Measurements from ENCODE around the gene ELMO2.

Gene ELMO2

DNA sequence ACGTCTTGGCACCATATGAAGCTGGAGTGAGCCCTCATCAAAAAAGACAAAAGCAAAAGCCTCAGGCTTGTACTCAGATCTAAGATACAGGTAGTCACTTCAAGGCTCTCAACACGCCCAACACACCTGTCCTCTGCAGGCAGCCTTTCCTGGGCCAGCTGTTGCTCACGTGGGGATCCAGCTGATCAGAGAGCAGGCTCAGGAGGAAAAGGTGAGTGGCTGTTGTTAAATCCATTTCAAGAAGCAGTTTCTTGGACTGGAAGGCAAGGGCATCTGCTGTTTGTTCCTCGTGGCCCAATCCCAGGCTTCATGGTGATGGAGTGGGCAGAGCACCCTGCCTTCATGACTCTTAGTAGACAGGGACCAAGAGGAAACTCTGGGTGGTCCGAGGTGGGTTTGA is 39.6 kb downstream of the ELMO2 start:
- DNase-seq = no peak

DNA sequence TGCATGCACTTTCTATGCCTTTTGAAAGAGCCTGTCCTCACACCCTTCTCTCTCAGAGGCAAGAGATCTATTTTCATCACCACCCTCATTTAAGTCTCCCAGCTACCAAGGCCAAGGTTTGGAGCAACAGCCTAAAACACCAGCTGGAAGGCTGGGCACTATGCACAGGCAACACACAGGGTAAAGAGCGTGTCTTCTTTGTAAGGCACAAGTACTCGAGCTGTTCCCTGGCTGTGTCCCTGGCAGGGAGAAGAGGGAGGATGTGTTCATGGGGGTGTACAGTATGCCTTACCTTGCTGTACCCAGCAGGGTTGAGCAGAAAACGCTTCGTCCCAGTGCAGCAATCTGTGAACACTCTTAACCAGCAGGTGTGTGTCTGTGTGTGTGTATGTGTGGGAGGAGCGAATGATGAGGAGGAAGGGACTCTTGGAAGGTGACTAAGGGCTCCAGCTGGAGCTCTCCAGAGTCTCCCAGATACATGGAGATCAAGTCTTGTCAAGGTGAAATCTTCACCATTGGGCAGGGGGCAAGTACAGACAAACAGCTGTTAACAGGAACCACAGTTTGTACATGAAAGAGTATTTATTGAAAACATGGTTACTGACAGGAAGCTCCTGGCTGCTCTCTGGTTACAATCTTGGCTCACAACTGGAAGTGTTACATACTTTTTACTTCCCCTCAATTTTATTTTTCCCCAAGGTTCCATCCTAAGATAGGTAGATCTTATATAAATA is 40.8 kb downstream of the ELMO2 start:
- DNase-seq = no peak

DNA sequence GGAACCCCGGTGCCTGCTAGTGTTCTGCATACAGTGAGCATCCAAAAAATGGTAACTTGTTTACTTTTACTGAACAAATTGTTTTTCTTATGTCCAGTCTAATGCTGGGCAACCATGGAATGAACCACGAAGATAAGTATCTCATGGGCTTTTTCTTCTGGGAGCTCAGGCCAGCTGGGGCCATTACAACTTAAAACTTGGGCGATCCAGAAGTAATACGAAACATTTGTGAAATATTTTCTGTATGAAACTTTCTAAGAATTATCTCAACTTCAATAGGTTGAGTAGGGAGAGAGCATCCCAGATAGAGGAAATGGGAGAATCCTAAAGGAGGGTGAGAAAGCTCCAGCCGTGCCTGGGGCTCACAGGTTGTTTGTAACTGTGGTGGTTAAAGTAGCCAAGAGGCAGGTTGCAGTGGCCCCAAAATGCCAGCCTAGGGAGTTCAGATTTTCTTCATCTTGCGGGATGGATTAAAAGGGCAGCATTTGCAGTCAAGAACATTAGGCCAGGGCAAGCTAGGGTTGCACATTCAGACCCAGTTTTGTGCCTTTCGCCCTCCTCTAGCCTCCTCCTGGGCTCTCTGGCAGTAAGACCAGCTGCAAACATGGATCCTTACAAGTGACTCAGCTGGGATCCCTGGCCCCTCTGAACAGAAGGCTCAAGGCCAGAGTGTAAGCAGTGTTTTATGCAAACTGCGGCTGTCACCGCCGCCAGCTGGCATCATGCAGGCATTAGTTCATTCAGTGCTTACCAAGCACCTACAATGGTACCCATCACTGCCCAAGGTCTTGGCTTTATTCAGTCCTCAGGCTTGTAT is 41.5 kb downstream of the ELMO2 start:
- no peak for DNase-seq

DNA sequence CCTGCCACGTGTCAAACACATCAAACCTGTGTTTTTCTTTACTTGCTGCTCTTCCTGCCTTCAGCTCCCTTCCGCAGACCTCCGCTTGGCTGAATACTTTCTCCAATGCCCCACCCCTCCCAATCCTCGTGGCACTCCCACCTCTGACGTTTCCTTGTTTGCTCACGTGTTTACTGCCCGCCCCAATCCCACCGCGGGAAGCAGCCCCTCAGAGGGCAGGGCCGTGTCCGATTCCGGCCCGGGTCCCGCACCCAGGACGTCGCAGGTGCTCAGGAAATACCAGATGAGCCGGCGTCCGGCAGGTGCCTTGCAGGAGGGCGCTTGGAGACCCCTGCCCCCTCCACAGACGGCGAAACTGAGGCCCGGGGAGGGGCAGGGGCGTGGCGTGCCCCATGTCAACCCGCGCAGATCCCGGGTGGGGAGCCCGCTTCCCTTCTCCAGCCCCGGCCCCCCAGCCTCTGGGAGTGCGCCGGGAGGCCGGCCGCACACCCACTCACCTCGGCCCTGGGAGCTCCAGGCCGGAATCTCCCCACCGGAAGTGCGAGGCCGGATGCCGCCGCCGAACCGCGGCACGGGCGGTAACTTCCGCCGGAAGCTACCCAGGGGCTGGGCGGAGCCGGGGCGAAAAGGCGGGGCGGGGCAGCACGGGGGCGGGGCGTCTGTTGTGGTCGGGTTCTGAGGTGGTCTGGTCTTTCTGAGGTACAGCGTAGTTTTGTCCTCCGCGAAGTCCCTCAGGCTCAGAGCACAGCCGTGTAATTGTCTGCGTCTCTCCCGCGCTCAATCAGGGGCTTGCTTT is 42.3 kb downstream of the ELMO2 start:
- DNase-seq = peak; percentile 88

DNA sequence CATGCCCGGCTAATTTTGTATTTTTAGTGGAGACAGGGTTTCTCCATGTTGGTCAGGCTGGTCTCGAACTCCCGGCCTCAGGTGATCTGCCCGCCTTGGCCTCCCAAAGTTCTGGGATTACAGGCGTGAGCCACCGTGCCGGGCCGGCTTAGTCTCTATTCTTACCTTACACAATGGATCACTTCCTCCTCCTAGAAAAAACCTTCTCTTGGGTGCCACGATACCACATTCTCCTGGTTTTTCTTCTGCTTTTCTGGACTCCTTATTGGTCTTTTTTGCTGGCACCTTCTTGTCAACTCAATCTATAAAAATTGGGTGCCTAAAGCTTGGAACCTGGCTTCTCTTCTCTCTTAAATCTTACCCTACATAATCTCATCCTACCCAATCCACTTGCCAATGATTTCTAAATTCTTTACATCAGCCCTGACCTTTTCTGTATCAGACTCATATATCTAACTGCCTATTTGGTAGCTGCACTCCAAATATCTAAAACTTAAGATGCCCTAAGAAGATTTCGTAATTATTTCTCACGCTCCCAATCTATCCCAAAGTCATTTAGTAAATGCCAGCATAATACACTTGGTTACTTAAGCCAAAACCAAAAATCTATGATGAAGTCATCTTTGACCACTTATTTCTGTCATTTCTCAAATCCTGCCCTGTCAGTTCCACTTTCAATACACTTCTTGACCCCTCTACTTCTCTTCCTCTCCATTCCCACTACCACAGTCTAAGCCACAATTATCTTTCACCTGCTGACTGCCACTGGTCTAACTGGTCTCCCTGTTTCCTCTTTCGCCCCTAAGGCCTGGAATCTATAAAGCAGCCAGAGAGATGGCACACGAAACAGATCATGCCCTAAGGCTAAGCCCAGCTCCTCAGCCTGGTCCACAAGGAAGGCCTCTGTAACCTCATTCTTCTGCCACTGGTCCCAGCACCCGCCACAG is 43.2 kb downstream of the ELMO2 start:
- DNase-seq = no peak

DNA sequence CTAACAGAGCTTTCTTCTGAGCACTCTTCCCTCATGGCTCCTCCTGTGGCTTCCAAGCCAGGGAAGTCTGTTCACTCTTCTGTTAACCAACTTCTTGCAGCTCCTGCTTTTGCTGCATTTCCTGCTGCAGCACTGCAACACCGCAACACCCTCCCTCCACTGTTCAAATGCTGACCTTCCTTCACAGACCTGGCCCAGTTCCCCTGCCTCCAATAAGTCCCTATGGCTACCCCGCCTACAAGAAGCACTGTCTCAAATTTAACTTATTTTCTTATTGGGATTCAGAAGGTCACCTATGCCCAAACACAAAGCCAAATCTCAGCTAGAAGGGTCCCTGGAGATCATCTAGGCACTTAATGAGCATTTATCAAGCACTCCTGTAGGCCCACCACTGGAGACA is 44.6 kb downstream of the ELMO2 start:
- no peak for DNase-seq

DNA sequence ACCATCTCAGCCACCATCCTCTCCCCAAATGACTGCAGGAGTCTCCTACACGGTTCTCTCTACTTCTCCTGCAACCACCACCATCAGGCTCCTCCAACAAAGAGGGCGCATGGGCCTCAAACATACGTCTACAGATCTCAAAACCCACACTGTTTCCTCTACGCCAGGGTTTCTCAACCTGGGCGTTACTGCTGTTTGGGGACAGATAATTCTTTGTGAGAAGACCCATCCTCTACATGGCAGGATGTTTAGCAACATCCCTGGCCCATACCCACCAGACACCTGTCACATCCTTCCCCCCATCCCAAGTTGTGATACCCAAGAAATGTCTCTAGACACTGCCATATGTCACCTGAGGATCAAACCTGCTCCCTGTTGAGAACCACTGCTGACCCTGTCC is 45.0 kb downstream of the ELMO2 start:
- DNase-seq = no peak

DNA sequence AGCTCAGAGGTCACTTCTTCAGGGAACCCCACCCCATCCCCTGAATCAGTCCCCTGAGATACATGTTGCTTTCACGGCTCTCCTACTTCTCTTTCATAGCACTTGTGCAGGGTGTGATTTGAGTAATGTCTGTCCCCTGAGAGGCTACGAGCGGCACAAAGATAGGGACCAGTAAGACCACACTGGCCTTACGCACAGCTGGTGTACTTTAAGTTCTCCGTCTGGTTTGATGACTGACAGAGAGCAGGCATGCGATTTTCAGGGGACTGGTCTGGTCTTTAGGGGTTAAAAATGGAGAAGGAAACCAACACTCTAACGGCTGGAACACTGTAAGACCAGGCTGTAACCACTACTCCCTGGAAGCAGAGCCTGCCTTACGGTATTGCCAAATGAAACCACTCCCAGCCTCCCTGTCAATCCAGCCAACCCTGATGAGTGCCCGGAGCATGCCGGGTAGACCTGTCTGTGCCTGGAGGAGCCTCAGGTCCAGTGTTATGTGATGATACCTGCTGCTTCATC is 47.1 kb downstream of the ELMO2 start:
- DNase-seq = no peak

DNA sequence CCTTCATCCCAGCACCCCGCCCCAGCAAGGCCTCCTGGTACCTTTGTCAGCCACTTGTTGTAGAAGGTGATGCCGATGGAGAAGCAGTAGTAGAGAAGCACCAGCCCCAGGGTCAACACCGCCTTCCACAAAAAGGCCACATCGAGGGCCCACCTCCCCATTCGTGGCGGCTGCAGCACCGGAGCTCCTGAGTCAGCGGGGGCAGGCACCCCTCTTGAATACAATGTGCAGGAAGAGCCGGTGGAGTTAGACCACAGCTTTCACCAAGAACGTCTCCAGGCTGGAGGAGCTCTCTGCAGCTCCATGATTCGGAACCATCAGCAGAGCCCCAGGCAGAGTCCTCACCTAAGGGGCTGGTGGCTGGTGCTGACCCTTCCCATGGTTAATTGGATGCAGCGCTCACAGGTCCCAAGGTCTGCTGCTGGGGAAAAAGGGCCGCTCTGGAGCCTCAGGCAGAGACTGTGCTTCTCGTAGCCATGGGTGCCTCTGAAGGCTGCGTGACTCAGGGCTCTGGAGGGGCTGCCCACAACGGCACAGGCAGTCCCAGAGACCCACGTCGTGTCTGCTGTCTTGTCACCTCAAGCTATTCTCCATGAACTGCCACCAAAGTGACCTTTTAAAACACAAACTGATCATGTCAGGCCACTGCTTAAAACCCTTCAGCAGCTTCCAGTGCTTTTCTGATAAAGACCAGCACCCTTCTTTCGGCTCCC is 47.9 kb downstream of the ELMO2 start:
- DNase-seq = no peak

DNA sequence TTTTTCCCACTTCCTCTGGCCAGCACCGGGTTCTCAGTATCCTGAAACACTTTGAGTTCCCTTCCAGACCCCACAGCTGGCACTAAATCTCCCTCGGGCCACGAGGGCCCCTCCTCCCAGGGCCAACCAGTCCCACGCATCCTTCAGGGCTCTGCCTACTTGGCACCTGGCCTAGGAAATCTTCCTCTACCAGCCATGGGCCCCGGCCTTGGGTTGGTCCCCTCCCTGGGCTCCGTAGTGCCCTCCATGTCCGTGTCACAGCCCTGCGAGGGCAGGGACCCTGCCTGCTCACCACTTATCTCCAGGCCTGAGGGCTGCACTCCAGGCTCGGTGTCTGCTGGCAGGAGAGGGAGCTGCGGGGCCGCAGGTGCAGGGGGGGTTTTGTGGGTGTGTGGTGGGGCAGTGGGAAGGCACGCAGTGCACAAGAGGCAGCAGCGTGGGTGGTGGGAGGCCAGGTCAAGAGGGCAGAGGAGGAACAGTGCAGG is 49.3 kb downstream of the ELMO2 start:
- no peak for DNase-seq

DNA sequence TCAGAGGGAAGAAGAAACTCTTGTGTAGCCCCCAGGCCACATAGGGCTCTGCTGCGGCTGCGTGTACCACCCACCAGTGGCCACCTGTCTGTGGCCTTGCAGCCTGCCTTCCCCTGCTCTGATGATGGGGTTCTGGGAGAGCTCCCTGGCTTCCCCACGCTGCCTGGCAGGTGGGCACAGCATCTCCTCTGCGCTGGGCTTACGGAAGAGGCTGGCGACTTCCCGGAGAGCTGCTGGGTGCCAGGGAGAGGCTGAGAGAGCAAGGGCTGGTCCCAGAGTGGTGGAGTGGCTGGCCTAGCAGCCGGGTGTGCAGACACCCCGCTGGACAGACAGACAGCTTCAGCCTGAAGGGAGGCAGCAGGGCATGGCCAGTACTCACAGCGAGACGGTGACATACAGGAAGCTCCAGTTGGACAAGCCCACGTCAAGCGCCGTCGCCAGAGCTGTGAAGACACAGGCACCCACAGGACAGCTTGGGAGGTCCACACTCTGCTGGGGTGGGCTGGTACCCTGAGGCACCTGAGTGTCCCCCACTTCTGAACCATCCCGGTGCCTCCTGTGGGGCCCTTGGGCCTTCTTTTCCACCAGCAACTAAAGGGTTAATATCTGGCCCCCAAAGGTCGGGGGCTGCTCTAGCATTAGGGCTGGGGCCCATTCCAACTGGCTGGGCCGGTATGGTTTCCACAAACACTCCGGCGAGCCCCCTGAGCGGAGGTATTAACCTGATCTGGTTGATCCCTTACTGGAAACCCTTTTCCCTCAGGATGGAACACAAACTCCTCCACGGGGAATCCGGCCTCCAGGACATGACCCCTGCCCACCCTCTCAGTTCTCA is 50.0 kb downstream of the ELMO2 start:
- DNase-seq = no peak

DNA sequence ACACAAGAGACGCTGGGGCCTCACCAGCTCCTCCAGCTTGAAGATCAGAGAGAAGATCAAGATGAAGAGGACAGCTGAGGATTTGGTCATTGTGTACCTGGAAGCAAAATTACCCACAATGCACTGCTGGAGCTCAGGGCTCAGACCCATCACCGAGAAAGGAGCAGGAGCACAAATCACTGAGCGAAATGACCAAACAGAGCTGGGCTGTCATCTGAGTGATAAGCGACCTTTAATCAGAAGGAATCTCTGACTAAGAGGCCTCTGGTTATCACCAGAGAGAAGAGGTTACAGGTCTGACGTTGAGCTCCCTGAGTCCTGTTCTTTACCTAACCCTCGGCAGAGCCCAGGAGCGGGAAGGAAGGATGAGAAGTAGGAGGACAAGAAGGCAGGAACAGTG is 50.6 kb downstream of the ELMO2 start:
- DNase-seq = no peak

DNA sequence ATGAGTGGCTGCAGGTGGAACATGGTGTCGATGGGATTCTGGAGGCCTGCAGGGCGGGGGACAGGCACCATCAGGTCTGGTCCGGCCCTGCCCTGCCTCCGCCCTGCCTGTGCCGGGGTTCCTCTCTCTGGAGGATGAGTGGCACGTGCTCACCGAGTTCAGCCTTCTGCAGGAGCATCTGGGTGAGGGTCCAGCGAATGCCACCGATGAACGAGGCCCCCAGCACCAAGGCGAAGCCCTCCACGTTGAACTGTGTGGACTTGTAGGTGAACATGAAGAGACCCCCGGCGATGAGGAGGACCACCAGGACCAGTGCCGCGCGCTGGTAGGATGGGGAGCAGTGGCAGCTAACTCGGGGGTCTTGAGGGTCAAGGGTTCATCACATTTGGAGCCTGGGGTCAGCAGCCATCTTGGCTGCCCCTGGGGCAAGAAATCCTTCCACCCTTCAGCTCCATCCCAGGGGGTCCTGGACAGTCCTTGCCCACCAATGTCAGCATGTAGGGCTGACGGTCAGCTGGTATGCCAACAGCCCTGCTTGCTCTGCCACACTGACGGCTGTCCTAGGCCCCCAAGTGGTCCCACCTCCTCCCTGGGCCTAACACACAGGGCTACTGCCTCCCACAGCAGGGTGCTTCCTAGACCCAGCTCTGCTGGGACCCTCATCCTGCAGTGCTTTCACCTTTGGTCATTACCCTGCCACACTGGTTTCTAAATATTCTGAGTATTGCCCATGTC is 51.3 kb downstream of the ELMO2 start:
- no peak for DNase-seq

DNA sequence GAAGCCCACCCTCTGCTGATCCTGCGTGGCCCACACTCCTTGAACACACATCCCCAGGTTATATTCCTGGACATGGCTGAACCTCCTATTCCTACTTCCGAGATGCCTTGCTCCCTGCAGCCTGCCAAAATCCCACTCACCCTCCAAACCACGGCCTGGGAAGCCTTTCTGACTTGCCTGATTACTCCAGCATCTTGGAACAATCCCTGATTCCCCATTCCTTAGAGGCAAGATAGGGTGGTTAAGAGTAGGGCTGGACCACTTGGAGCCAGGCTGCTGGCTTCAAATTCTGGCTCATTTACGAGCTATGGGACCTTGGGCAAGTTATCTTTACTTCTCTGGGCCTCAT is 52.2 kb downstream of the ELMO2 start:
- no peak for DNase-seq

DNA sequence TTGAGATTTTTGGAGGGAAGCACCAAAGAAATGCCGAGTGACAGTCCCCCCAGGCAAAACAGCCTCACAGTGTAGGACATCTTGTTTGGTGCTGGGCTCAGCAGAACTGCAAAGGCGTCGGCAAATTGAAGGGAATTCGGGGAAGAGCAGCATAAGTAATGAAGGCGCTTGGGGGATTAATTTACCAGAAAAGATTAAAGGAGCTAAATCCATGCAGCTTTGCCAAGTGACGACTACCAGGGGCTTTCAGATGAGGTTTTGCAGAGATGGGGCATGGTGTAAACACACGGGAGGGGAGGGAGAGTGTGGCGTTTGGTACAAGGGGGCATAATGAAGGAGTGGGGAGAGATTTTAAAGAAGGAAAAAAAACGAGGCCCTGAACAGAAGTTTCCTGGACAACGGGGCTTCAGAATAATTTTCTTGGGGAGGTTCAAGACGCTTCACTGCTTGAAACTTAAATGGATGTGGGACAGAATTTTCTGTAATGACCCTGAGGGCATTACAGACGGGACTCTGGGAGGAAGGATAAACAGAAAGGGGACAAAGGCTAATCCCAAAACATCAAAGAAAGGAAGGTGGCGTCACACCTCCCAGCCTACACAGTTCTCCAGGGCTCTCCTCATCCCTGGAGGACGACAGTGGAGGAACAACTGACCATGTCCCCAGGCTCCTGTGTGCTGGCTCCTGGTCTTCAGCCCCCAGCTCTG is 52.8 kb downstream of the ELMO2 start:
- no peak for DNase-seq

DNA sequence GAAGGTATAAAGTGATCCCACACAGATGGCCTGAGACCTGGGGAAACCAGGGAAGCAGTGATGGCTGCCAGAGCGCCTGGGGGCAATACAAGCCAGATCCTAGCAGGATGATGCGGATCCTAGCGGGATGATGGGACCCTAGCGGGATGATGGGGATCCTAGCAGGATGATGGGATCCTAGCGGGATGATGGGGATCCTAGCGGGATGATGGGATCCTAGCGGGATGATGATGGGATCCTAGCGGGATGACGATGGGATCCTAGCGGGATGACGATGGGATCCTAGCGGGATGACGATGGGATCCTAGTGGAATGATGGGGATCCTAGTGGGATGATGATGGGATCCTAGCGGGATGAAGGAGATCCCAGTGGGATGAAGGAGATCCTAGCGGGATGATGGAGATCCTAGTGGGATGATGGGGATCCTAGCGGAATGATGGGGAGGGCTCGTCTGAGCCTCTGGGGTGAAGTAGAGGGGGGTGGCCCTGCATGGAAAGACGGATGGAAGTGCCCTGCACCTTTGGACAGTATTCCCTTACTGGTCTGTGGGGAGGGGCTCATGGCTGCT is 54.0 kb downstream of the ELMO2 start:
- DNase-seq = no peak

DNA sequence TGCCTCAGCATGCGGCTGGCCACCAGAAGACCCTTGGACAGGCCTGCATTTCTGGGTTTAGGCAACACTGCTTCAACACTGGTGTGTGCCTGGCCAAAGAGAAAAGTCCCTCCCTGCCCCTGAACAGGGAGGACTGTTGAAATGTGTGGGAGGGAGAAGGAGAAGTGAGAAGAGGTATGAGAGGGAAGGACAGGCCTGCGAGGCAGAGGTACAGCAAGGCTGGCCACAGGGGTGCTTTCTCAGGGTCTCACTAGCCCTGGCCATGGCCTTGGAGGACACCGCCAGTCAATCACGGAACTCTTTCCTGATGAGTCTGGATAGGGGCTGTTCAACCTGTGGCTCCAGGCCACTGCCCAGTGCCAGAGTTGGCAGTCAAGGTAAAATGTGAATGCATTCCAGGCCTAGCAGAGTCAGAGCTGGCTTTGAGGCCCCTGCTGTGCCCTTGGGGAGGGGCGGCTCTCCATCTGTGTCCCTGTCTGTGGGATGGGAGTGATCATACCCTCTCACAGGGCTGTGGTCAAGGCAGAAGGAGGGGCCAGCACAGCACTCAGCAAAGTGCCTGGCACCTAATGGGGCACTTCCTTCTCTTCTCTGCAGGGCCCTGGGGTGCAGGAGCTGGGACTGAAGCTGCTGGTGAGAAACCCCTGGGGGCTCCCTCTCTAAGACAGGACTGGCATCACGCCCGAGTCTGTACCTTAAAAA is 54.9 kb downstream of the ELMO2 start:
- no peak for DNase-seq

DNA sequence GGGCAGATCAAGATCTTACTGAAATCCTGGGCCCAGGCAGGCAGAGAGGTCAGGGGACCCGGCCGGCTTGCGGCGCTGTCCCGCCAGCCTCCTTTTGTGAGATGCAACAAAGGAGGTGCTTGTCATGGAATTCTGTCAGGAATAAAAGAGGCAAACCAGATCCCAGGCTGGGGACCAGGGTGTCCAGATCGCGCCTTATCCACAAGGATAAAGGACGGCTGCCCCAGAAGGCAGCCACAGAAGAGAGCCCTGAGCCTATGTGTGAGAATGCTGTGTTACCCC is 55.5 kb downstream of the ELMO2 start:
- DNase-seq = no peak
